NT2/D1 (cell line): ENCODE measurements around the gene TRAF4.

Experiments used
- YY1 ChIP-seq: IDR thresholded peaks from 2 replicates; pipeline ENCODE4 v1.6.1; 2011; ENCODE audit not compliant: insufficient read length, insufficient read depth
- ZNF274 ChIP-seq: IDR thresholded peaks from 2 replicates; pipeline ENCODE4 v1.6.1; 2011; ENCODE audit warnings: mild to moderate bottlenecking, low read depth, low read length

DNA sequence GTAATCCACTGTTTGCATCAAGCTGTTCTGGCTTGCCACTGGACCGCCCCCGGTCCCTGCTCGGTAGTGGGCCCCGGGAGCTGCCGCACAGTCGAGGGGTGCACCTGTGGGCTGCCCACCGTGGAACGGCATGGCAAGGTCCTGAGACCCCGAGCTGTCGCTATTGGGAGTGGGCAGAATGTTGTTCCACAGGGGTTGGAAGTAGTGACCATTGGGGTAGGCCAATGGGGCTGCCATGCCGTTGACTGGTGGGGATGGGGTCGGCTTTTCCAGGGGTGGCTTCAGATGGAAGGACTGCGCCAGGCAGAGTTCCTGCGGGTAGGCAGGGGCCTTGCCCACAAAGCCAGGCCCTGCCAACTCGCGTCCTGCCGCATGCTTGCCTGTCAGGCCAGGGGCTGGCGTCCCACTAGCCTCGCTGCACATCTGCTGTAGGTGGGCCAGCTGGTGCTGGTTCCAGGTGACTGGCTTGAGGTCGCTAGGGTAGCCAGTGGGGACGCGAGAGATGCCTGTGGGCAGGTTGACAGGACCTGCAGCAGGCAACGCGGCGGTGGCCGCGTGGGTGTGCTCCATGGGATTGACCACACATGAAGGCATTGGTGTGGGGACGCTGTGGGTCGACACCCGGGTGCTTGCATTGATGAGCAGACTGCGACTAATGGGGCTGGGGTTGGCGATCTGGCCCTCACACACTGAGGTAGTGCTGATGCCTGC lies 14.8 kb downstream of the TRAF4 start:
- TF ChIP-seq YY1 (no peak), ZNF274 (no peak)
